ENCODE results near the gene RAPGEF4.
A peak's percentile ranks its signal among the peaks of the same experiment; 100 is the strongest.

The RAPGEF4 gene

DNA sequence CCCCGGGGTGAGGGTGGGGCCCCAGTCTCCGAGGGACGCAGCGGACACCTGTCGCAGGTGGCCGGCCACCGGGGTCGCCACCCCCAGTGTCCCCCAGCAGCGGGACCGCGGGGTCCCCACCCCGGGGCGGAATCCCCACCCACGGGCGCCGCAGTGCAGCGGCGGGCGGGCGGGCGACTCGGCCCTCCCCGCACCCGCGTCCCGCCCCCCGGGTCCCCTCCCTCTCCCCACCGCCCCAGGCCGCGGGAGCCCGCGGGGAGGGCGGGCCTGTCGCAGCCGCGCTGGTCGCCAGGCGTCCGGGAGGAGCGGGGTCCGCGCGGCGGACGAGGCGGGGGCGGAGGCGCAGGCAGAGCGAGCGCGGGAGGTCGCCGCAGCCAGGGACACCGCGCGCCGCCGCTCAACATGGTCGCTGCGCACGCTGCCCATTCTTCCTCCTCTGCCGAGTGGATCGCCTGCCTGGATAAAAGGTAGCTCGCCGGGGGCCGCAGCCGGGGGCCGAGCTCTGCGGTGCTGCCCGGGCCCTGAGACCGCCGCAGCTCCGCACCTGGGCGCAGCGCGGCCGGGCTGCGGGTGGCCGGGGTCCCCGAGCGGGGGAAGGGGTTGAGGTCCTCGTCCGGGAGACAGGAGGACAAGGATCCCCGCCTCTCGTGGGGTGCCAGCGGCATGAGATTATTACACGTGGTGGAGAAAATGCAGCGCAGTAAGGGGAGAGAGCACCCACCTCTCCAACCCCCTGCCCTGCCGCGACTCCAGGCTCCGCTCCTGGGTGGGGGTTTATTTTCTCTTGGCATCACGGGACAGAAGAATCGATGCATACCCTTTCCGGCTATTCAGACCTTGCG is at the start of gene RAPGEF4:
RAPGEF4 (plus strand) TSS at position 264 of the 842 bp plus-strand sequence; CDS start at position 403, 139 bp downstream.
- H3K27me3 Mint-ChIP-seq = peaks cover 41% of the 10 kb centered on the region
- H3K4me3 Mint-ChIP-seq = peak within 1 kb of the TSS; percentile 83
- no peak within 1 kb of the TSS for H3K27ac Mint-ChIP-seq

DNA sequence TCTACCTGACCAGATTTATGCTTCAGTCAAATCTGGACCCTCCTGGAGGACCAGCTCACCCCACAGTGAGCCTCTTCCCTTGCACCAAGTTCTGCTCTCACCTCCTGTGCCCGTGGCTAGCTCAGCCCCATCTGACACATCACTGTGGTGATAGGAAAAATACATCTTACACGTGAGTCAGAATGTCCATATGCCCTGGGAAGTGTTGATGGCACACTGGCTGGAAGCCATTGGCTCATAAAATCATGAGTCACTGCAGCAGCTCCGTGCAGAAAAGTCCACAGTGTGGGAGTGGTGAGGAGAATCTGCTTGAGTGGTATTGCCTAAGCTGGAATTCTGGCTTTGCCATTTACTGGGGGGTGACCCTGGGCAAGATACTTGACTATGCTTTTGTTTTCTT is 42.6 kb upstream of the RAPGEF4 start:
- Mint-ChIP-seq H3K4me1 (peaks cover 64% of the 10 kb centered on the region), H3K9me3 (peaks cover 5% of the 10 kb centered on the region), H3K27ac (peak overlapping the region; percentile 77), H3K36me3 (peaks cover 3% of the 10 kb centered on the region), H3K27me3 (no peaks in the 10 kb centered on the region), H3K4me3 (peak overlapping the region; percentile 47)

More for the DNA sequence above, at the start of gene RAPGEF4:
- Mint-ChIP-seq H3K36me3 (peaks cover 3% of the 10 kb centered on the region), H3K9me3 (no peaks in the 10 kb centered on the region), H3K4me1 (peaks cover 8% of the 10 kb centered on the region)

DNA sequence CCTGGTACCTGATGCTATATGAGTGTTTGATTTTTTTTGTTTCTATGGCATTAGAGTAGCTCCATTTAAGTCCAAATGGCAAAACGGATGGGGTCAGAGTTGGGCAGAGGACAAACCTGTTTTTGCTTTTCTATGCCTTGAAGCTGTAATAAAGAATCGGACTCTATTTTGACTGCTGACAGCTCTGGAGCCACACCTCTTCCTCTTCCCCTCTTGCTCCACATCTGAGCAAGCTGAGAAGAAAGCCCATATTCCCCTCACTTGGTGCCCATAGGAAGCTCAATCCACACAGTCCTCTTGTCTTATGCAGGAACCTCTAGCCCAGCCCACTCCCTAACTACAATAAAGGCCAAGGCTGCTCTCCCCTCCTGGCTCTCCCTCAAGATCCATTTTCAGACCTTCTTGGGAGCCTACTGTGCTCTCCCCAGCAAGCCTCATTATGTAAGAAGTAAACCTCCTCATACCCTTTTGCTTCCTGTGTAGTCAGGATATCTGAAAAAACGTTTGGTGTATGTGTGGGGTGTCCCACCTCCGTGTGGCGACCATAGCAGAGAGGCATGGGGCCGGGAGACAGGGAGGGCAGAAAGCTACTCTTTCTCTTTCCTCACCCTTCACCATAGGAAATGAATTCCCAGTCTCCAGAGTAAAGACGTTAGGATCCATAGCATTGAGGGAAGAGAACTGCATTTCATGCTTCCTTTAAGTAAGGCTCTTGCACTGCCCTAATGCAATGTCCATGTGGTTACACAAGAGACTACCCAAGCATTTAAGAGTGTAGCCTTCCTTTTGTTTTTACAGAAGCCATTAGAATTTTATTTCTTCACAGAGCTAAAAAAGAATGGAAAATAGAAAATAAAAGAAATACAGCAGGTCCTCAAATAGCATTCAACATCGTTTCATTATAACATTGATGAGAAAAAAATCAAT is 41.9 kb upstream of the RAPGEF4 start:
- Mint-ChIP-seq H3K4me1 (peaks cover 67% of the 10 kb centered on the region), H3K4me3 (peak overlapping the region; percentile 47), H3K9me3 (no peaks in the 10 kb centered on the region), H3K27me3 (no peaks in the 10 kb centered on the region), H3K36me3 (no peaks in the 10 kb centered on the region), H3K27ac (peak overlapping the region; percentile 77)

DNA sequence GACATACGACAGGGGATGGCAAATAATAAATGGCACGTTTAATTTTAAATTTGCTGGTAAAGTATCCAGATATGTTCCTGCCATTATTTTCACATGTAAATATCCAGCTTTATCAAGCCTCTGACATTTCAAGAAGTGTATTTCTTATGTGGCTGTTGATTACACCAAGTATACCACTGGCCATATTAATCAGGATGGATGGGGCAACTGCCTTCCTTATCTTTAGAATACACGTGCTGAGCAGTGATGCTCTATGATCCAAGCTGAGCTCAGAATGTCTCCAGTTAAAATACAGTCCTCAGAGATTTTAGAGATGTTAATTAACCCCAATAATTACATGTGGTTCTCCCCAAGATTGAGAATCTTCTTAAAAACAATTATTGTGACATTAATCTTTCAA is 38.3 kb upstream of the RAPGEF4 start:
- Mint-ChIP-seq H3K27ac (peak overlapping the region; percentile 44), H3K4me1 (peaks cover 45% of the 10 kb centered on the region), H3K9me3 (no peaks in the 10 kb centered on the region), H3K27me3 (no peaks in the 10 kb centered on the region), H3K4me3 (no peak overlapping the region), H3K36me3 (no peaks in the 10 kb centered on the region)

DNA sequence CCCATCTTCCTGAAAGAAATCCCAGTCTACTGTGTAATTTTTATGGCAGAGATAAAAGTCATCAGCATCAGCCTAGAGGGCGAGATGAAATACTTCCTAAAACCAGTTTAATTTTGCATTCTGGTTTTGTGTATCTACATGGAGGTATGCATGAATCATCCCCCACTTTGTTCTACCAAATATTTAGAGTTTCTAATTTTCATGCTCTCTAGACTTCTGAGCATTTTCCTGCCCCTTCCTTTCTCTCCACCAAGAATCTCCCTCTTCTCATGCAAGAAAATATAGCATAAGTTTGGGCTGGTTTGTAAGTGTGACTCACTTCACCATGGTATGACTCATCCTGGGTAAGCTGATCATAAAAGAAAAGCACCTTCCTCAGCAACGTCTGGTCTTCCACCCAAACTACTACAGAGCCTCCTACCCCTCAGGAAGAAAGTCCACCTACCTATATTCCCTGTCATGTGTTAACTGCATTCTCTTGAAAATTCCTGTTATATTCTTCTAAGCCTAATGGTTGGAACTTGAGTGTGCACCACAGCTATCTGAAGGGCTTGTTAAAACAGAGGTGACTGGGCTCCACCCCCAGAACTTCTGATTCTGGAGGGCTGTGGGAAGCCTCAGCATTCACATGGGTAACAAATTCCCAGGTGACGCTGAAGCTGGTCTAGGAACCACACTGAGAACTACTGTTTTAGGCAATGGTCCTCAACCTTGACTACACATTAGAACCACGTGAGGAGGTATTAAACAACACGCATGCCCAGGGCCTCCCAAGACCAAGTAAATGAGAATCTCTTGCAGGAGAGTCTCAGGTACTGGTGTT is 37.4 kb upstream of the RAPGEF4 start:
- H3K4me3 Mint-ChIP-seq = peak overlapping the region; percentile 1
- peaks cover 35% of the 10 kb centered on the region for H3K4me1 Mint-ChIP-seq
- peak overlapping the region; percentile 73 for H3K27ac Mint-ChIP-seq
- H3K36me3 Mint-ChIP-seq = no peaks in the 10 kb centered on the region
- H3K9me3 Mint-ChIP-seq = no peaks in the 10 kb centered on the region
- no peaks in the 10 kb centered on the region for H3K27me3 Mint-ChIP-seq

DNA sequence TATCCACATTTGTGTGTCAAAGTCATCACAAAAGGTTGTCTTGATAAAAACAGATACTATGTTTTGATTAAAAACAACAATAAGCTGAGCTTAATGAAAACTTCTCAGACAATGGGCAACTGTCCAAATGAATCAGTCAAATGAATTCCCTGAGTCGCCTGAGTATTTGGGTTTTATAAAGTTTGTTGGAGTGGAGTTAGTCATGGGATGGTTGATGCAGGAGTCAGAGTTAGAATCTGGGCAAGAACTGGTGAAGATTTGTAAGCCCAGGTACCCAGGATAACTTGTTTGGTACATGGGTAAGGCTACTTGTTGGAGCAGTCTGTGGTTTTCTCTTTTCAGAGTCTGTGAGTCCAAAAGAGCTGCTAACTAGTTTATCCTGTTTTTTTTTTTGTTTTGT is 34.4 kb upstream of the RAPGEF4 start:
- Mint-ChIP-seq H3K4me3 (no peak overlapping the region), H3K27ac (no peak overlapping the region), H3K4me1 (peaks cover 33% of the 10 kb centered on the region), H3K36me3 (no peaks in the 10 kb centered on the region), H3K27me3 (no peaks in the 10 kb centered on the region), H3K9me3 (no peaks in the 10 kb centered on the region)

DNA sequence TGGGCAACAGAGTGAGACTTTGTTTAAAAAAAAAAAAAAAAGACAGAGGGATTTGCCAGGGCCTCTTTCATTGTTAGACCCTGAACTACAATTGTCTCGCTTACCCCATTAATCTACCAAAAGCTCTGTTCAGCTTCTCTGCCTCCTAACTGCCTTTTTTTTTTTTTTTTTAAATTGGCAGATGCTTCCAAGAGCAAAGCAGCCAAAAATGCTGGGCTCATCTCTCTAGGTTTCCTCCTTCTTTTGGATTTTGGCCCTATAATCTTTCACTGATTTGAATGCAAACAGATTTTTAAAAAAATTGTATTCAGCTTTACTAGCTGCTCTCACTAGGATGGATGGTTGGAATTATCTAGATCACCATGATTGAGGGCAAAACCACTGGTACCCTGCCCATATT is 33.2 kb upstream of the RAPGEF4 start:
- Mint-ChIP-seq H3K9me3 (no peaks in the 10 kb centered on the region), H3K27ac (no peak overlapping the region), H3K4me3 (no peak overlapping the region), H3K36me3 (no peaks in the 10 kb centered on the region), H3K27me3 (no peaks in the 10 kb centered on the region), H3K4me1 (peaks cover 31% of the 10 kb centered on the region)

DNA sequence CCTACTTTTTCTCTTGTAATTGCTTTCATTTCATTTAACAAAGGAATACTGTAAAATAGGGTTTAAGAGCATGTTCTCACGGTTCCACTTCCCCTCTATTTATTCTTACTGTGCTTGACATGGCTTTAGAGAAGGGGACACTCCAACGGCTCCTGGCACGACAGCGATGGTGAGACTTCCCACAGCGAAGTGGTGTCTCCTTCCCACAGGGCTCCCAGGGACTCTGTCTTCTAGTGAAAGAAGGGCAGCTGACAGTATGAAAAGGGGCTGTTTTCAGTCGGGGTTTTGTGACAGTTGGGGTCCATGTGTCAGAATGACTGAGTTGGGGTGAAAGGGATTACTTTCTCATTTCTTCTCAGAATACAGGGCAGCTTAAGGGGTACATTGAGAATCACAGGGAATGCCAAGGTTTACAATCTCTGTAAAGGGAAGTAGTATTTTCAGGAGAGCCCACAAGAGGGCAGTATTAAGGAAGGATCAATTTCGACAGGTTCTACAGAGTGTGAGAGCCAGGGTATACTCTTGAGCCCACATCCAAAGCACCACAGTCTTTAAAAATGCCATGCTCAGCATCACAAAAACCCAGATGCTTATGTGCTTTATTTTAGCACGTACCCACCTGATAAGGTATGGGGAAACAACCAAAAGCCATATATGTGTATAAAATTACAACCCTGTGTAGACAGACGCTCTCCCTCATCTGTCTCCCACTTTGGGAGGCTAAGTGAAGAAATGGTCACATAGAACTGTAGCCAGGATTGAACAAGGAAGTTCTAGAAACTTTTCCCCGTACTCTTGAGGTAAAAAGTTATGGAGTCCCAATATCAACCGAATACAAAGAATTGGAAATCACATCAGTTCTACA is 31.3 kb upstream of the RAPGEF4 start:
- H3K27ac Mint-ChIP-seq = no peak overlapping the region
- H3K36me3 Mint-ChIP-seq = no peaks in the 10 kb centered on the region
- no peaks in the 10 kb centered on the region for H3K9me3 Mint-ChIP-seq
- H3K27me3 Mint-ChIP-seq = no peaks in the 10 kb centered on the region
- H3K4me3 Mint-ChIP-seq = no peak overlapping the region
- peaks cover 14% of the 10 kb centered on the region for H3K4me1 Mint-ChIP-seq

DNA sequence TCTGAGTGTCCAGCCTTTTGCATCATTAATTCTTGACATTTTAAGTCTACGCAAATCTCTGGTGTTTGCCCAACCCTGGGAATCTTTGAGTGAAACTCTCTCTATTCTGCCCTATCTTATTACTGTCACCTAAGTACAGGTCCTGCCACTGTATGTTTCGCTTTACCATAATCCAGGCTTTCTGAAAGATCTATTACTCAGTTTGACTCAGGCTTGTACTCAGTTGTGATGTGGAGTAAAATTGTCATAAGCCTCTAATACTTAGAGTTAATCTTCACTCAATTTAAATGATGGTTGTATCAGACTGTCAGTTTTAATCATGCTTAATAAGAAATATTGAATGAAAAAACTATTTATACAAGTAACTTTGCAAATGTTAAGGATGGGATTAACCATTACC is 30.3 kb upstream of the RAPGEF4 start:
- Mint-ChIP-seq H3K27ac (no peak overlapping the region), H3K4me3 (no peak overlapping the region), H3K9me3 (no peaks in the 10 kb centered on the region), H3K36me3 (no peaks in the 10 kb centered on the region), H3K27me3 (no peaks in the 10 kb centered on the region), H3K4me1 (peaks cover 12% of the 10 kb centered on the region)

DNA sequence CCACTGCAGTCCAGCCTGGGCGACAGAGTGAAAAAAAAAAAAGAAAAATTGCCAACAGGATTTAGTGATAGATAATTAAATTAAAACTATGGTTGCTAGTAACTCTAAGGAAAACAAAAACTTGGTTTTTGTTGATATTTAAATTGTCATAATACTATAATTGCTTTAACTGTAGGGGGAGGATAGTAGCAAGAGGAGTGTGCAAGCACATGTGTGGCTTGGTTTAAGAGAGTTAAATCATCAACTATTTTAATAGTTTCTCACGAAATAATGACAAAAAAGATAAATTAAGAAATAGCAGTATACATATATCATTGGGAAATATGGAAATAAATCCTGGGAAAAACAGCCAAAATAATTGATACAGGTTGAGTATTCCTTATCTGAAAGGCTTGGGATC is 27.4 kb upstream of the RAPGEF4 start:
- Mint-ChIP-seq H3K4me1 (peaks cover 12% of the 10 kb centered on the region), H3K27ac (no peak overlapping the region), H3K27me3 (peaks cover 1% of the 10 kb centered on the region), H3K36me3 (no peaks in the 10 kb centered on the region), H3K4me3 (no peak overlapping the region), H3K9me3 (no peaks in the 10 kb centered on the region)

DNA sequence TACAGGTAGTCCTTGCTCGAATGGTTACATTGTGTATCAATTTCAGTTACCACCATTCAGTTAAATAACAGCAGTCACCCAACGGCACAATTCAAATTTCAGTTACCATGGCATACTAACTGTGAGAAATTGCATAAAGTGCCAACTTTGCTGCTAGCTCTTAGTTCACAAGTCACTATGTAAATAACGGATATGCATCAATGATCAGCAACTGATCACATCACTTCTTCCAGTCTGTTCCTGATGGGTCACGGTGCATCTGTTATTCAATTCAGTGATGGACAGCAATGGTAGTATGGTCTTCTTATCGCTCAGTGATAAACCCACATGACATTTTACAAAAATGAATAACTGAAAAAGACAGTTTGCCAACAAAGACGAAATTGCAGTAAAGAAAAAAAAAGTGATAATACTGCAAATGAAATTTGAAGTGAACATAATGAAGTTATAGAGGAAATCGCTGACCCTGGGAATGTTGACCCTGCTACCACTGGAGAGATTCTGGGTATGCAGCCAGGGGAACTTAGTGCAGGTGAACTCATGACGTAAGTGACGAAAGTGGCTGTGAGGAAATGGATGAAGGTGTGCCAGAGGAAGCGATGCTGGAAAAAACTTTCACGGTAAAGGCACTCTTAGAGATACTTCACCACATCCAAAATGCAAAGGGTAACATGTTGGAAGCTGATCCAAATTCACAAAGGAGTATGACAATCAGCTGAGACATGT is 25.9 kb upstream of the RAPGEF4 start:
- no peak overlapping the region for H3K27ac Mint-ChIP-seq
- H3K27me3 Mint-ChIP-seq = peaks cover 1% of the 10 kb centered on the region
- H3K36me3 Mint-ChIP-seq = no peaks in the 10 kb centered on the region
- H3K9me3 Mint-ChIP-seq = no peaks in the 10 kb centered on the region
- no peak overlapping the region for H3K4me3 Mint-ChIP-seq
- H3K4me1 Mint-ChIP-seq = peaks cover 5% of the 10 kb centered on the region

DNA sequence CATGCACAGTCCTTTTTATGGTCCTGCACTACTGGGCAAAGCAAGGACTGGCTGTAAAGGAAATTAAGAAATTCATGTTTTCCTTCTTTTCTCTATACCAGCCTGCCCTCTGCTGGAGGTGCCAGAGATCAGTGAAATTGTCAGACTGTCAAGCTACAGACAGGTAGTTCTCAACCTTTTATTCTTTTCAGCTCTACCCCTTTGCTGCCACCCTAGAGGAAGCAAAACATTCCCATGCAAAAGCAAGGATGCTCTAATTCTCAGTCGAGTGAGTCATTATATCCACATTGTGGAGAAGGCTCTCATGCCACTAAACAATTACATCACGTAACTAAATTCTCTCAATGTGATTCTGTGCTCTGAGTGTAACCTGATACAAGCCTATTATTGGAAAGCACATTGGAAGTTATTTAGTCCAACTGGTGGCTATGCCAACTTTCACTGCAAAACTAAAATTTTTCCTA is 25.0 kb upstream of the RAPGEF4 start:
- no peaks in the 10 kb centered on the region for H3K4me1 Mint-ChIP-seq
- H3K36me3 Mint-ChIP-seq = no peaks in the 10 kb centered on the region
- no peaks in the 10 kb centered on the region for H3K9me3 Mint-ChIP-seq
- H3K27me3 Mint-ChIP-seq = peaks cover 1% of the 10 kb centered on the region
- H3K27ac Mint-ChIP-seq = no peak overlapping the region
- H3K4me3 Mint-ChIP-seq = no peak overlapping the region

DNA sequence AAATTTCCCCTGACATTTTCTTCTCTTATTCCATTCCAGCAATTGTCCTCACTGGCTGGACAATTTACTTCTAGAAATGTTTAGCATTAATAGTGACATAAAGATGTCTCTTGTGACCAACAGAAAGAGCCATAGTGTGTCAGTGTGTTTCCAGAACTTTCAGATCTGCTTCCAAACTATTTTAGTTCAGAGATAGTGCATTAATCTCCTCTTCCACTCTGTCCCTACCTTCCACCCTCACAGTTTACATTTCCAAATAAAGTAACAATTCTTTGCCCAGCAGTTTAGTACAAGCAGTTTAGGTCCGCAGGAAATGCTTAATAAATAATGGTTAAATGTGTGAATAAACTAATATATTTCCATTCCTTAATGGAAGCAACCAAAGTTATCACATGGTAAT is 24.5 kb upstream of the RAPGEF4 start:
- no peaks in the 10 kb centered on the region for H3K4me1 Mint-ChIP-seq
- H3K27ac Mint-ChIP-seq = no peak overlapping the region
- no peaks in the 10 kb centered on the region for H3K36me3 Mint-ChIP-seq
- no peak overlapping the region for H3K4me3 Mint-ChIP-seq
- no peaks in the 10 kb centered on the region for H3K9me3 Mint-ChIP-seq
- H3K27me3 Mint-ChIP-seq = peaks cover 1% of the 10 kb centered on the region

DNA sequence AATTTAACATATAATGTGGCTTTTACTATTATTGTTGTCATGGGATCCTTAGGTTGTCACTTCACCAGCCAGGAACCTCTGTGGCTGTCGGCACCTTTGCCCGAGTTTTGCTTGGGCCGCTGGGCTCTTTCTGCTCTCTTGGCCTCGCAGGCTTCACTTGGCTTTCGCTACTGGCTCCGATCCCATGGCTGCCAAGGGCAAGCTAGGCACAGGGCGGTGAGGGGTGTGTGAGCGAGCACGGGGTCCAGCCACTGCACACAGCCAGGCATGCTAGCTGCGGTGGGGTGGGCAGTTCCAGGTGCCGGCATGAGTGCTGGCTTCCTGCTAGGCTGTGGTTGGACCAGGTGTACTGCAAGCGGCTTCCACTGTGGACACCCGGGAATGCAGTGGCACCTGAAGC is 23.4 kb upstream of the RAPGEF4 start:
- H3K4me3 Mint-ChIP-seq = no peak overlapping the region
- no peak overlapping the region for H3K27ac Mint-ChIP-seq
- peaks cover 1% of the 10 kb centered on the region for H3K27me3 Mint-ChIP-seq
- H3K4me1 Mint-ChIP-seq = no peaks in the 10 kb centered on the region
- no peaks in the 10 kb centered on the region for H3K36me3 Mint-ChIP-seq
- no peaks in the 10 kb centered on the region for H3K9me3 Mint-ChIP-seq

Data from activated naive CD4-positive, alpha-beta T cell treated with anti-CD3 and anti-CD28 coated beads, Interleukin-2, amount 50 U/mL, for 24 hours (primary cell).